Measurements from ENCODE around the gene CAMSAP3.

CAMSAP3 gene

GRCh38 chr19:7602935-7603497 is 7.4 kb downstream of the CAMSAP3 start:
- ChIA-PET POLR2A (no interaction called here), CTCF (no interaction called here)
- no peak for DNase-seq (ENCODE audit: extremely low spot score)
- no peak for TF ChIP-seq CTCF (IDR thresholded peaks at IDR 0.05; ENCODE audit: control extremely low read depth, extremely low read depth, low read depth, missing control alignments)

GRCh38 chr19:7603919-7604318 is 8.3 kb downstream of the CAMSAP3 start:
- DNase-seq (ENCODE audit: extremely low spot score), result no peak
- ChIA-PET POLR2A (no interaction called here), CTCF (interaction anchor here (0.9 to 1.0 kb wide), 2 partner anchors 37 to 265 kb away, joined by 3 read pairs; no protein-coding TSS in a partner anchor)
- TF ChIP-seq CTCF (IDR thresholded peaks at IDR 0.05; ENCODE audit: control extremely low read depth, extremely low read depth, low read depth, missing control alignments), result no peak

- POLR2A ChIA-PET, result no interaction called here
- DNase-seq (ENCODE audit: extremely low spot score), result peak; percentile 47
- no peak for TF ChIP-seq CTCF (IDR thresholded peaks at IDR 0.05; ENCODE audit: control extremely low read depth, extremely low read depth, low read depth, missing control alignments)
- CTCF ChIA-PET, result interaction anchor here (2.0 kb wide), 1 partner anchor 37 kb away, joined by 10 read pairs; no protein-coding TSS in a partner anchor
These were observed 10.0 kb downstream of the CAMSAP3 start for GRCh38 chr19:7605490-7606222.

GRCh38 chr19:7606289-7606688 is 10.6 kb downstream of the CAMSAP3 start:
- no peak for DNase-seq (ENCODE audit: extremely low spot score)
- ChIA-PET POLR2A (no interaction called here), CTCF (interaction anchor here (2.0 kb wide), 1 partner anchor 38 kb away, joined by 10 read pairs; no protein-coding TSS in a partner anchor)
- TF ChIP-seq CTCF (IDR thresholded peaks at IDR 0.05; ENCODE audit: control extremely low read depth, extremely low read depth, low read depth, missing control alignments), result no peak

GRCh38 chr19:7607212-7607873 is 11.7 kb downstream of the CAMSAP3 start:
- CTCF ChIA-PET, result interaction anchor here (1.0 kb wide), 1 partner anchor 39 kb away, joined by 3 read pairs; no protein-coding TSS in a partner anchor
- no peak for DNase-seq (ENCODE audit: extremely low spot score)
- TF ChIP-seq CTCF (IDR thresholded peaks at IDR 0.05; ENCODE audit: control extremely low read depth, extremely low read depth, low read depth, missing control alignments), result no peak
- POLR2A ChIA-PET, result no interaction called here

GRCh38 chr19:7607874-7608560 is 12.4 kb downstream of the CAMSAP3 start:
- DNase-seq (ENCODE audit: extremely low spot score), result no peak
- POLR2A ChIA-PET, result no interaction called here
- CTCF ChIA-PET, result interaction anchor here (0.6 to 1.0 kb wide), 2 partner anchors 39 to 73 kb away, joined by 3 read pairs; partner anchors contain the start of gene TRAPPC5
- no peak for TF ChIP-seq CTCF (IDR thresholded peaks at IDR 0.05; ENCODE audit: control extremely low read depth, extremely low read depth, low read depth, missing control alignments)
